ENCODE measurements around the gene BECN2. TPM values are rescaled to one million over a fixed set of nuclear protein-coding genes. Genes with fewer than 3 reads are reported as not detected.

The BECN2 gene, protein sequence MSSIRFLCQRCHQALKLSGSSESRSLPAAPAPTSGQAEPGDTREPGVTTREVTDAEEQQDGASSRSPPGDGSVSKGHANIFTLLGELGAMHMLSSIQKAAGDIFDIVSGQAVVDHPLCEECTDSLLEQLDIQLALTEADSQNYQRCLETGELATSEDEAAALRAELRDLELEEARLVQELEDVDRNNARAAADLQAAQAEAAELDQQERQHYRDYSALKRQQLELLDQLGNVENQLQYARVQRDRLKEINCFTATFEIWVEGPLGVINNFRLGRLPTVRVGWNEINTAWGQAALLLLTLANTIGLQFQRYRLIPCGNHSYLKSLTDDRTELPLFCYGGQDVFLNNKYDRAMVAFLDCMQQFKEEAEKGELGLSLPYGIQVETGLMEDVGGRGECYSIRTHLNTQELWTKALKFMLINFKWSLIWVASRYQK
- not detected in 2 replicates for total RNA-seq

DNA sequence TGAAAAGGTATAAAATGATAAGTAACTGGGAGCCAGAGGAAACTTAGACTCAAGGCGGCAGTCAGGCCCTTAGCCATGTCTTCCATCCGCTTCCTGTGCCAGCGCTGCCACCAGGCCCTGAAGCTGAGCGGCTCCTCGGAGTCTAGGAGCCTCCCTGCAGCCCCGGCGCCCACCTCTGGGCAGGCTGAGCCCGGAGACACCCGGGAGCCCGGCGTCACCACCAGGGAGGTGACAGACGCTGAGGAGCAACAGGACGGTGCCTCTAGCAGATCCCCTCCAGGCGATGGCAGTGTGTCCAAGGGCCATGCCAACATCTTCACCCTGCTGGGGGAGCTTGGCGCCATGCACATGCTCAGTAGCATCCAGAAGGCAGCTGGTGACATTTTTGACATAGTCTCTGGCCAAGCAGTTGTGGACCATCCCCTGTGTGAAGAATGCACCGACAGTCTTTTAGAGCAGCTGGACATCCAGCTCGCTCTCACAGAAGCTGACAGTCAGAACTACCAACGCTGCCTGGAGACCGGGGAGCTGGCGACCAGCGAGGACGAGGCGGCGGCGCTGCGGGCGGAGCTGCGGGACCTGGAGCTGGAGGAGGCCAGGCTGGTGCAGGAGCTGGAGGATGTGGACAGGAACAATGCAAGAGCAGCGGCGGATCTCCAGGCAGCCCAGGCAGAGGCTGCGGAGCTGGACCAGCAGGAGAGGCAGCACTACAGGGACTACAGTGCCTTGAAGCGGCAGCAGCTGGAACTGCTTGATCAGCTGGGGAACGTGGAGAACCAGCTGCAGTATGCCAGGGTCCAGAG lies at the start of gene BECN2:
Gene BECN2, plus strand, starts transcription at position 76 of the 803 bp plus-strand sequence. Its CDS starts 0 bp downstream, at position 76.
- no peak for DNase-seq (ENCODE audit: low read depth in 2 of 2)

DNA sequence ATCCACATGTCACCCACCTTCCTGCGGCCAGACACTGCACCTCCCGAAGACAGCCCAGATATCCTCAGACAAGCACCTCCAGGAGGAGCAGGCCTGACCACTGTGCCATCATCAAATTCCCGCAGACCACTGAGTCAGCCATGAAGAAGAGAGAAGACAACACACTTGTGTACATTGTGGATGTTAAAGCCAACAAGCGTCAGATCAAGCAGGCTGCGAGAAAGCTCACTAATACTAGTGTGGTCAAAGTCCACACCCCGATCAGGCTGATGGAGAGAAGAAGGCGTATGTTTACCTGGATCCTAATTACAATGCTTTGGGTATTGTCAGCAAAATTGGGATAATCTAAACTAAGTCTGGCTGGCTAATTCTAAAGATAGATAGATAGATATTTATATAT lies 41.4 kb upstream of the BECN2 start:
- no peak for DNase-seq (ENCODE audit: low read depth in 2 of 2)

DNA sequence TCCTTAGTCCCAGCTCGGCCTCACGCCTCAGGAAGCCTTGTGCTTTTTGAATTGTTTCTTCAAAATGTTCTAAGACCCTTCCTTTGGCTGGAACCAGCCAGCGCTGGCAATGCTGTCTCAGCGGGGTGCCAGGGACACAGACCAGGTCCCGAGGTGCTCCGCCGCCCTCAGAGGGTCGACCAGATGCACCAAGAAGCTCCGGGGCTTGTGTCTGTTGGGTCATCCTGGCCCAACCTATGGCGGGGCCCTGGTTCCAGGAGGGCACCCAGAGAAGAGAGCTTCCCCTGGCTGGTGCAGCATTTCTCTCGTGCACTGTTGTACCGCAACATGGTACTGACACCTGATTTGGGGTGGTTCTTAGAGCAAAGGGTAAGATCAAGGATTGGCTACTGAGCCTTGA lies 40.1 kb upstream of the BECN2 start:
- DNase-seq (ENCODE audit: low read depth in 2 of 2): no peak

DNA sequence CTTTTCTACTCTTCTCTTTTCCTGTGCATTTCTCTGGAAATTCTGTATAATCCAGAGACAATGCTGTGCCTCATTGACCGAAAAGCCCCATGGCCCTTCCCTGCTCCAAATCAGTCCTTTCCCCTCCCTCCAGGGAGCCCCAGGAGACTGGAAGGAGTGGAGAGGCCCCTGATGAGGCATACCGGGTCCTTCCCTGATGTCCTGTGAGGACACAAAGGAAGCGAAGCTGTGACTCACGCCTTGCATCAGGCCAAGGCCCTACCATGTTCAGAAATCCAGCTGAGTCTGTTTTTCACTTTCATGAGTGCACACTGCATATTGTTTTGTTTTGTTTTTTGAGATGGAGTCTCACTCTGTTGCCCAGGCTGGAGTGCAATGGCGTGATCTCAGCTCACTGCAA lies 38.7 kb upstream of the BECN2 start:
- peak in 1 of 2 donors; percentile 31 for DNase-seq (ENCODE audit: low read depth in 2 of 2)

DNA sequence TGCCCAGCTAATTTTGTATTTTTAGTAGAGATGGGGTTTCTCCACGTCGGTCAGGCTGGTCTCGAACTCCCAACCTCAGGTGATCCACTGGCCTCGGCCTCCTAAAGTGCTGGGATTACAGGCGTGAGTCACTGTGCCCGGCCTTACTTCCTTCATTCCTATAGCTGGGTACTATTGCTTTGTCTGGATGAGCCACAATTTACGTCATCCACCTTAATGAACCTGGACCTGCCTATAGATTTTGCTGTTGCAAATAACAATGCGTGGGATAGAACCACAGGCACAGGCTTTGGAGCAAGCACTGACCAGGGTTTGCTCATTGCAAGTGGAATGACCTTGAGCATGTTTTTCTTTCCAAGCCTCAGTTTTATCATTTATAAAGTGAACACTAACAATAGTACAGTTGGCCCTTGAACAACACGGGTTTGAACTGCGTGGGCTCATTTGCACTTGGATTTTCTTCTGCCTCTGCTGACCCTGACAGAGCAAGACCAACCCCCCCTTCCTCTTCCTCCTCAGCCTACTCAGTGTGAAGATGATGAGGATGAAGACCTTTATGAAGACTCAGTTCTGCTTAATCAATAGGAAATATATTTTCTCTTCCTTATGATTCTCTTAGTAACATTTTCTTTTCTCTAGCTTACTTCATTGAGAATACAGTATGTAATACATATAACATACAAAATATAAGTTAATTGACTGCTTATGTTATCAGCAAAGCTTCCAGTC lies 33.3 kb upstream of the BECN2 start:
- DNase-seq (ENCODE audit: low read depth in 2 of 2): no peak

DNA sequence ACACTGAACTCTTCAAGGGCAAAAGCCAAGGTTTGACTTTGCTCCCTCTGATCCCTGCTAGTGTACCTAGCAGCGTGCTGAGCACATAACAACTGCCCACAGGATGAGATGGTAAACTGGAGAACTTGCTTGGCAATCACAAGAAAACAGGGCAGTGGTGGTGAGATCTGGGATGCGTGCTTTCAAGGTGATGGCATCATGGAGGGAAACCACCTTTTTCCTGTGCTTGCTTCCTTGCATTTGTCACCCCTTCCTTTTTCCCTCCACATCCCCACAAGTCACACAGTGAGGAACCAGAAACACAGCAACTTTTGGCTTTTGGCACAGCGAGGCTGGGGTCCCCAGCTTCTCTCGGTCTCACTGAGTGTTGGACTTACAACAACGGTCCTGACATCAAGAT lies 31.4 kb upstream of the BECN2 start:
- DNase-seq (ENCODE audit: low read depth in 2 of 2): peak in 1 of 2 donors; percentile 10

DNA sequence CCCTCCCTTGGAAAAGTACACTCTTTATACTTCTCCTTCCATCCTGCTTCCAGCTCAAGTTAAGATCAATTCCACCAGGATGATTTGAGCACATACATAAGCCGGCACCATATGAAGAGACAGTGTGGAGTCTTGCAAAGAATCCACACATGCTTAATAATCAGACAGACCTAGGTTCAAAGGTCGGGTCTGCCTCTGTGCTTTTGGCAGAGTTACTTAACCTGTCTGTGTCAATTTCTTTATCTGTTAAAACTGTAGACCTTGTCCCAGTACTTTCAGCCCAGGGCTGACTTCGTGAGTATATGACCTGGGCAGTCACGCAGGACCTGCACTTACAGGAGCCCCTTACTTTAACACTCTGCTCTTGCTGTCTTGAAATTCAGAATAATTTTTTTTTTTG lies 30.2 kb upstream of the BECN2 start:
- DNase-seq (ENCODE audit: low read depth in 2 of 2): no peak

DNA sequence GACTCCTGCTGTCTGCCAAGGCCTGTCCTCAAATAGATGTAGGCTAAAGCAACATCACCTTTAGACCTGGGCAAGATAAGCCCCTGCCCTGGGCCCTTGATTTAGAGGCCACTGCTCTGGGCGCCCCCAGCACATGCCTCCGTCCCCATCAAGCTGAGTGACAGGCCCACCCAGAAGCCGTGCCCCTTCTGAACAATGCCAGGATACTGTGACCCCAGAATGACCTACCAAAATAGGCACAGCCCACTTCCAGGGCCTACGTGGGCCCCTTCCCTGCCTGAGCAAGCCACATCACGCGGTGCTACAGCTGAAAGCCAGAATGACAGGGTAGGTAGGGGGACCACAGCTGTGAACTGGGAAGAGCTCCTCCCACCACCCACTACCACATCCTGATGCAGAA lies 24.7 kb upstream of the BECN2 start:
- DNase-seq (ENCODE audit: low read depth in 2 of 2): no peak

DNA sequence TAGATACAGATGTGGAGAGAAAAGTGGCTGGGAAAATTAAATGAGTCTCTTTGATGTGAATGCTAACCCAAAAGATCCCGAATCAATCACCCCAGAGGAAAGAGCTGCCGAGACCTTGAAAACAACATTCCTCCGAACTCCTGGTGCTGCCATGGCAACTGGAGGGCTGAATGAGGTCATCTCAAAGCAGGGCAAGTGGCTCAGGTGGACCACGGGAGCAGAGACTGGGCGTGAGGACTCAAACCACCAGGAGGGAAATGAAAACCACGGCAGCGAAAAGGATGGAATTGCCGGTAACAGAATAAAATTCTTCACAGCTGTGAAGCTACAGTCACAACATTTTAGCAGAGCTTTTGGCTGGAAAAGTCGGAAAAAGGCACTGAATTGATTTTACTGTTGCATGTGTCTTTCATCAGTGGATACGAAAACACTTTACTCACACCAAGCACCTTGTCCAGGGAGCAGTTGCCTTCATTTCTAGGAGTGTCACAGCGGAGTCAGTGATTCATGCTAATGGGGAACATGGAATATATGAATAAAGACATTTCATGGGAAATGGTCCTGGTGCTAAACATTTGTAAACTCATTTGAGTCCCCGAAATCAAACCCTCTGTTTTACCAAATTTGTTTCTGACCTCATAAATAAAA lies 23.2 kb upstream of the BECN2 start:
- no peak for DNase-seq (ENCODE audit: low read depth in 2 of 2)

DNA sequence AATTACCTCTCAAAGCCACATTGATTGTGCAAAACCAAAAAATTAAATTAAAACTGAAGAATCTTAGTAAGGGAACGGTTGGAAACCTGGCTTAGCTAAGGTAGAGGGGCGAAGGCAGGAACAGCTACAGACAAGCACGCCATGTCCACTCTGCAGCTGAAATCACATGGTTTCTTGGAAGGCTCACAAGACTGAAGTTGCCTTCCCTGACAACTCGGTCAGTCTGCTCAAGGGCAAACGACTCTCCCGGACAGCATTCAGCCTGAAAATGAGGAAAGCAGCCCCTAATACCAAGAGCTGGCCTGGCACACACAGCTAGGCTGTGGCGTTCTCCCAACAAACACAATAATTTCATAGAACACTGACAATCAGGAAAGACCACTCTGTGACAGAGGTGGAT lies 22.7 kb upstream of the BECN2 start:
- no peak for DNase-seq (ENCODE audit: low read depth in 2 of 2)

DNA sequence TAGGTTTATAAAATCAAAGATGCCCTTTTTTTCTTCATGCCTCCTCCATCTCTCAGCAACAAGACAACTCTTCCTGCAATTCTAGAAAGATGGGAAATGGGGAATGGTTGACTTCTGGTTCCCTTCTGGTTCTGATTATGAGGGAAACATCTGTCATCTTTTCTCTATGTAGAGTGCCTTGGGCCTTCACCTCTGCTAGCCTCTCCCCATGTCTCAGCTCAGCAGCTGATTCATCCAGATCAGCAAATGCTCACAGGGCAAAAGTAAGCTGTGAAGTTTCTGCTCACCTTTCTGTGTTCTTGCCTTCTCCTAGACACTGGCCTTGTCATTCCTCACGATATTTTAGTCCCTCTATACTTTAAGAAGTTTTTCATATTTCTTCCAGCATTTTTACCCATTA lies 17.8 kb upstream of the BECN2 start:
- no peak for DNase-seq (ENCODE audit: low read depth in 2 of 2)

DNA sequence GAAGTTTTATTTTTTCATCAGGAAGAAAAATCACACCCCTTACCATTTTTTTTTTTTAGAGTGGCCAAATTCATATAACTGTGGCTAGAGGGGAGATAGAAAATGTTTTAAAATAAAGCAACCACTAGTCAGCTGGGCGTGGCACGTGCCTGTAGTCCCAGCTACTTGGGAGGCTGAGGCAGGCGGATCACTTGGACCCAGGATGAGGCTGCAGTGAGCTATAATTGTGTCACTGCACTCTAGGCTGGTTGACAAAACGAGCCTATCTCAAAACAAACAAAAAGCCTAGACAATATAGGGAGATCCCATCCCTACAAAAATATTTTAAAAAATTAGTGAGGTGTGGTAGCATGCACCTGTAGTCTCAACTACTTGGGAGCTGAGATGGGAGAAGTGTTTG lies 14.8 kb upstream of the BECN2 start:
- DNase-seq (ENCODE audit: low read depth in 2 of 2): no peak

DNA sequence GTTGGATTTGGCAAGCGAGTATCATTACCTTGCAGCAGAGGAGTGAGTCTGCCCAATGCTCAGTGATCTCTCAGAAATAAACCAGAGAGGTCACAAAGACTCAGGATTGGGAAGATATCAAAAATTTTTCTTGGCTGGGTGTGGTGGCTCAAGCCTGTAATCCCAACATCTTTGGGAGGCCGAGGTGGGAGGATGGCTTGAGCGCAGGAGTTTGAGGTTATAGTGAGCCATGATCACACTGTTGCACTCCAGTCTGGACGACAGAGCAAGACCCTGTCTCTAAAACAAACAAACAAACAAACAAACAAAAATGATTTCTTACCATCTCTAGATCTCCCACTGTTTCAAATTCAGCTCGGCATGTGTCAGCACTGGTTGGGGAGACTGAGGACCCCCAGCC lies 13.3 kb upstream of the BECN2 start:
- DNase-seq (ENCODE audit: low read depth in 2 of 2): no peak

DNA sequence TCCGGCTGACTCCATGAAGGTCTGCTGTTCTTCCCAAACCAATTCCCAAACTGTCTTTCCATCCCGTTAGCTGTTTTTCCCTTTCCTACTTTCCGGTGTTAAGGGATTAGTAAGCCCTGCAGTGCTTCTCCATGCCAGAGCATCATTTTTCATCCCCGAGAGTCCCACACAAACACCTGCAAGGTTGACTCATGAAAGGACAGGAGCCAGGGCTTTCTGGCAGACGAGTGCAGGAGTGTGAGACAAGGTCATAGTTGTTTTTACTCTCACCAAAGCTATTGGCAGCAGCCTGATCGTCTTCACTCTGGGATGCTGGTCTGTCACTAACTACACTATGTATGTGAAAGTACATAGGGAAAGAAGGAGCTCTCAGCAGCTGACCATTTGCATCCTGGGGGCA lies 10.2 kb upstream of the BECN2 start:
- DNase-seq (ENCODE audit: low read depth in 2 of 2): no peak

DNA sequence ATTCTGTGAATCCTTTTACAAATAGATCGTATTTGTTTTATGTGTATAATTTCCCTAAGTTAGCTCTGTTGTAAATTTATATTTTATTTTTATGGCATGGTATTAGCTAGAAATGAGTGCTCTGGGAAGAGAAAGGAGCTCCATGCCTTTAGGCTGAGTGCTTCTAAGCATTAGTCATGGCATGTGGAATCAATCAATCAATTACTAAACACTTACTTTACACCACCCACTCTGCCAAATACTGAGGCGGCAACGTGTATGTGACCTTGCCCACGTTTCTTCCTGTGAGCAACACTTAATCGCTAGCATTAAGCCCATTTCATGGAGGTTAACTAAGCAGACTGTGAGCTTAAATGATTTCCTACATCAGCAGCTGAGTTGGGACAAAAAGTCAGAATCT lies 7.2 kb upstream of the BECN2 start:
- no peak for DNase-seq (ENCODE audit: low read depth in 2 of 2)

DNA sequence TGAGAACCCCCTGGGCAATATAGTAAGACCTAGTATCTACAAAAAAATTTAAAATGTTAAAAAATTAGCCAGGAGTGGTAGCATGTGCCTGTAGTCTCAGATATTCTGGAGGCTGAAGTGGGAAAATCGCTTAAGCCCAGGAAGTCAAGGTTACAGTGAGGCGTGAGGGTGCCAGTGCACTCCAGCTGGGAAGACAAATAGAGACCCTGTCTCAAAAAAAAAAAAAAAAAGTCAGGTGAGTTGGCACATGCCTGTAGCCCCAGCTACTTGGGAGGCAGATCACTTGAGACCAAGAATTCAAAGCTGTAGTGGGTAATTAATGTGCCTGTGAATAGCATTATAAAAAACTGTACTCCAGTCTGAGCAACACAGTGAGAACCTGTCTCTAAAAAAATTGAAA lies 4.6 kb downstream of the BECN2 start:
- DNase-seq (ENCODE audit: low read depth in 2 of 2): no peak

DNA sequence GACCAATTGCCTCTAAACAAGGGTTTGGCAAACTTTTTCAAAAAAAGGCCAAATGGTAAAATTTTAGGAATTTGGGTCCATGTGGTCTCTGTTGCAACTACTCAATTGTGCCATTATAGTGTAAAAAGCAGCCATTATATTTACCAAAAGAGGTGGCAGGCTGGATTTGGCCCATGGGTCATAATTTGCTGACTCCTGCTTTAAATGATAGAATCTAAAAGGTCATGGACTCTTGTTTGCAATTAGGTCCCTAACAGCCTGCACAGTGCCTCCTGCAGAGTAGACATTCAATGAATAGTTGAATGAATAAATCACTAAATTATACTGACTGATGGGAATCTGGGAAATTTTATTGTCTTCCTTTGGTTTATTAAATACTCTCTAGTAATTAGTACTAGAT lies 6.2 kb downstream of the BECN2 start:
- no peak for DNase-seq (ENCODE audit: low read depth in 2 of 2)

DNA sequence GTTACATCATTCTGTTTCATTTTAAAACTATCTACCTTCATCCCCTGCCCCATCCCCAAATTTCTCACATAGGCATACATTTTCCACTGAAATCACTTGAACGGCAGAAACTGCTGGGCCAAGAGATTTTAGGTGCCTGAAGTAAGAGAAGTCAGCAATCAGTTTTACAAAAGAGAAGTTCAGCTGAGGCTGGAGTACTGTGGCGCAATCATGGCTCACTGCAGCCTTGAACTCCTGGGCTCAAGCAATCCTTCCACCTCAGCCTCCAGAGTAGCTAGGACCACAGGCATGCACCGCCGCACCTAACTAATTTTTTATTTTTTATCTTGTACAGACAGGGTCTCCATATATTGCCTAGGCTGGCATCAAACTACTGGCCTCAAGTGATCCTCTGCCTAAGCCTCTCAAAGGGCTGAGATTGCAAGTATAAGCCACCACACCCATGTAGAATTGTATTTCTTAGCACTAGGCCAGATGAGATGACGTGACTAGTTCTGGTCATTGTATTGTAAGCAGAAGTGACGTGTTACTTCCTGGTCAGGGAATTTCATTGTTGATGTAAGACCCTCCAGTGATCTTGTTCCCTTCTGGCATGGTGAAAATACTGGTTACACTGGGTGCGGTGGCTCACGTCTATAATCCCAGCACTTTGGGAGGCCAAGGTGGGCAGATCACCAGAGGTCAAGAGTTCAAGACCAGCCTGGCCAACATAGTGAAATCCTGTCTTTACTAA lies 7.1 kb downstream of the BECN2 start:
- peak; percentile 2 to 21 for DNase-seq (ENCODE audit: low read depth in 2 of 2)

DNA sequence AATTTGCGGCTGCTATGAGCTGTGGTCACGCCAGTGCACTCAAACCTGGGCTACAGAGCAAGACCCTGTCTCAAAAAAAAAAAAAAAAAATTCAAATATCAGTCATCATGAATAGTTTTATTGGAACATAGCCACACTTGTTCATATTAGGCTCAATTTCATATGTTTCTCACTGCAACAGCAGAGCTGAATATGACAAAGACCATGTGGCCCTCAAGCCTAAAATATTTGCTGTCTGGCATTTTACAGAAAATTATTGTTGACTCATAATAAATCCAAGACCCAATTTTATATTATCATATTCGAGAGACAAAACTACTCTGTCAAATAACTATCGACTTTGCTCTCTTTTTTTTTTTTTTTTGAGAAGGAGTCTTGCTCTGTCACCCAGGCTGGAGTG lies 11.0 kb downstream of the BECN2 start:
- DNase-seq (ENCODE audit: low read depth in 2 of 2): no peak

DNA sequence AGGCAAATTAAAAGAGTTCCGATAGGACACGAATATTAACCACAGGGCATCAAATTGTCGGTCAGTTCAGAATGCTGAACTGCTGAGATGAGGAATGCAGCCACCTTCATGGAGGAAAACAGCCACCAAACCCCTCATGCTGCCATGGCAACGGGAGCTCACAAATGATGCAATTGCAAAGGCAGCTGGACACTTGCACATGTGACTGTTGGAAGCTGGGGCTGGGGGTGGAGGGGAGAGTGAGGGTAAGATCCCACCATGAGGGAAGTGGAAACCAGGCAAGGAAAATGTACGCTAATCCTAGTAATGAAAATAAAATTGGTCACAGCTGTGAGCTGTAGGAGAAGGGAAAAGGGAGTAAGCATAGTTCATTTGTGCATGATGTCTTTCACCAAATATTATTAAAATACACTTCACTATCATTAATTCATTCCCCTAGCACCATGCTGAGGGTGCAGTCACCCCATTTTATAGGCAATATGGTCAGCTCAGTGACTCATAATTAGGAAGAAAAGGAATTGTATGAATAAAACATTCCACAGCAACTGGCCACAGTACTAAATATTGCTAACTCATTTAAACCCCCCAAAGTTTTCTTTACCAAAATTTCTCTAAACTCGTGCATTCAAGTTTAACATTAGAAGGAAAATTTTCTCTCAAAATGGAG lies 15.3 kb downstream of the BECN2 start:
- DNase-seq (ENCODE audit: low read depth in 2 of 2): peak in 1 of 2 donors; percentile 3

Measured in lung microvascular endothelial cell (primary cell).